GM19328 (cell line): ENCODE measurements around the gene DGKZ.
"Not testable (repeated sequence)": the region's sequence is repeated elsewhere in the genome, so short reads cannot be mapped to it uniquely, and the experiment has no call there.

ENCODE experiments used
- ATAC-seq: cut with Tn5 transposase; IDR thresholded peaks from one replicate; pipeline ENCODE4 v1.9.1; 2021; ENCODE audit warnings: mild to moderate bottlenecking, moderate library complexity; ENCODE audit not compliant: unreplicated experiment

Gene DGKZ

GRCh38 chr11:46379482-46380293, 32.4 kb downstream of the DGKZ start:
- not testable (repeated sequence) for ATAC-seq

GRCh38 chr11:46380340-46381047, 33.2 kb downstream of the DGKZ start:
- ATAC-seq = no peak

- ATAC-seq = no peak
Measured at GRCh38 chr11:46381048-46381818, 34.0 kb downstream of the DGKZ start, which contains the start of gene MDK. TSS of gene MDK (plus strand) at chr11:46381669. CDS start at chr11:46382058, 389 bp downstream.

- ATAC-seq = no peak
Measured at GRCh38 chr11:46381819-46382645, 34.8 kb downstream of the DGKZ start.

GRCh38 chr11:46382646-46383403, 35.6 kb downstream of the DGKZ start:
- ATAC-seq = no peak

GRCh38 chr11:46383404-46383758, 36.1 kb downstream of the DGKZ start:
- ATAC-seq = no peak

GRCh38 chr11:46383974-46384701, 36.9 kb downstream of the DGKZ start:
- ATAC-seq = no peak

GRCh38 chr11:46385169-46386004, 38.1 kb downstream of the DGKZ start:
- no peak for ATAC-seq

GRCh38 chr11:46386005-46386578, 38.8 kb downstream of the DGKZ start:
- no peak for ATAC-seq

GRCh38 chr11:46386674-46387073, 39.4 kb downstream of the DGKZ start:
- ATAC-seq = no peak

GRCh38 chr11:46387456-46387855, 40.2 kb downstream of the DGKZ start:
- ATAC-seq = no peak

- no peak for ATAC-seq
Measured at GRCh38 chr11:46387919-46388618, 40.8 kb downstream of the DGKZ start.

- no peak for ATAC-seq
Measured at GRCh38 chr11:46388619-46389449, 41.6 kb downstream of the DGKZ start.

- ATAC-seq = no peak
Measured at GRCh38 chr11:46389450-46390330, 42.4 kb downstream of the DGKZ start.

- no peak for ATAC-seq
Measured at GRCh38 chr11:46390331-46391171, 43.3 kb downstream of the DGKZ start.
